C1 segment of cervical spinal cord (tissue), 14 donors: Measurements from ENCODE around the gene RIN2.
A peak's percentile ranks its signal among the peaks of the same experiment; 100 is the strongest.
"Not testable (repeated sequence)": the region's sequence is repeated elsewhere in the genome, so short reads cannot be mapped to it uniquely, and the experiment has no call there.

Experiments used
- DNase-seq, 14 donors: peaks; one replicate each; lab custom pipeline; 2025; lab: John Stamatoyannopoulos, UW

The RIN2 gene

DNA sequence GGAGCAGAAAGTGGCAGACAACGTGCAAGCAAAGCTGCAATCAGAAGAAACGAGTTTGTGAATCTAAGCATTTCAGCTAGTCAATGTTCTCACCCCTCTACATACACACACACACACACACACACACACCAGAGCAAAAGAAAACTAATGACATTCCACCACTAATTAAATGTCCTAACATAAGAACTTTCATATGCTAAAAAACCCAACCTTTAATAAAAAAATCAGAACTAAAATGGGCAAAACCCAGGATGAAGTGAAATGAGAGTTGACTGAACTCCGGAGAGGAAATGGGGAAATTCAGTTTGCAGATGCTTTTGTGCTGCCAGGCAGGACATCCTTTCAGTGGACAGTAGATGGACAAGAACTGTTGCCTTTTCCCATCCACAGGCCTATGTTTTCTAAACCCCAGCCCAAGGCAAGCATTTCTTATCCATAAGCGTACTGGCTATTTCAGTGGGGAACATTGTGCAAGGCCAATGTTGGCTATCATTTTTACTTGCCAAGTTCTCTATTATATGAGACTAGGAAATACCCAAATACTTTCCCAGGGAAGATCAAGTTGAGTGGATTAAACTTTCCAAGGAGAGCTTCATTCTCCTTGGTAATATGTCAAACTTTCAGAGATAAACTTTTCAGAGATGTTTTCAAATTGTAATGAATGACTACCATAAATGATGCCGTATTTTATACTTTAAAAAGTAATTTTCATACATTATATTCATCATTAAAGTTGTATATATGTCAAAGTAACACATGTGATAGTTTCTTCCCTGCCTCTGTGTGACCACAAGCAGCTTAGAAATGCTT, 27.3 kb downstream of the RIN2 start:
- DNase-seq = peak in 2 of 14 donors; percentile 36 to 46

DNA sequence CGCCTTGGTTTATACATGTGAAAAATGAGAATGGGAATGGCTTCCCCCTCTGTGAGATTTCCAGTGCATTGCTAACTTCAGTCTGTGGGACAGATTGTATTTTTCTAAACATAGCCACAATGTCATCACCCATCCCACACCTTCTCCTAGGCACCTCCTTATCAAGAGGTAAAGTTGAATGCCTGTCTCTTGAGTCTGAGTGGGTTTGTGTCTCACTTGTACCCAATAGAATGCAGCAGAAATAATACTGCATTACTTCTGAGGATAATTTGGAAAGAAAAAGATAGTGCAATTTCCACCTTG, 27.9 kb downstream of the RIN2 start:
- no peak for DNase-seq

DNA sequence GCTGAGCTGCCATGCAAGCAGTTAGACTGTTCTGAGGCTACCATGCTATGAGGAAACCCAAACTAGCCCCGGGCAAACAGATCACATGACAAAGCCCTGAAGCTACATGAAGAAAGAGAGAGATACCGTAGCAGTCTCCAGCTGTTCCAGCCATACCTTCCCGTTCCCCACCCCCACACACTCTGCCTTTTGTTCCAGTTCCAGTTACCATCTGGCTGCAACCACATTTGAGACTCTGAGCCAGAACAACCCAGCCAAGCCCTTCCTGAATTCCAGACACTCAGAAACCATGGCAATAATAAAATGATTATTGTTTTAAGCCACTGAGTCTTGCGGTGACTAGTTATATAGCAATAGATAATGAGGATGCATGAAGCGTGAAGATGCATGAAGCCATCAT, 28.3 kb downstream of the RIN2 start:
- DNase-seq = peak in 2 of 14 donors; percentile 12 to 25

- DNase-seq = no peak
Observed at GRCh38 chr20:19787366-19787765, 29.3 kb downstream of the RIN2 start.

- DNase-seq = no peak
Observed at GRCh38 chr20:19789009-19789408, 31.0 kb downstream of the RIN2 start.

GRCh38 chr20:19789446-19789845, 31.4 kb downstream of the RIN2 start:
- no peak for DNase-seq

GRCh38 chr20:19791887-19792286, 33.8 kb downstream of the RIN2 start:
- no peak for DNase-seq

DNA sequence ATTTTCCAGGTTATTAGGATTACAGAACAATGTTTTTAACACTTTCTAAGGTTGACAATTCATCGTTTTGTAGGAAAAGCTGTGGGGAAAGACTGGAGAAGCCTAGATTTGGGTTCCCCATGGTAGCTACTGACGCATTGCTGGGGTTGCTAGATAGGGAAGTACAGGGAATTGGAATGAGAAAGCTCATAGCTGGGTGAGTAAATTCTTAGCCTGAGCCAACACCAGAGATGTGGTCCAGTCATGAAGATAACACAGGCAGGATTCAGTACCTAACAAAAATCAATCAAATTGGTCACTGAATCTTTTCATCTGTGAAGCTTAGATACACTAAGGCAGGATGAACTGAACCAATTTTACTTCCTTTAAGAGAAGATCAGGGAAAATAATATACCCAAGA, 35.7 kb downstream of the RIN2 start:
- no peak for DNase-seq

GRCh38 chr20:19794941-19795340, 36.9 kb downstream of the RIN2 start:
- DNase-seq = no peak

- no peak for DNase-seq
Observed at GRCh38 chr20:19799325-19799724, 41.3 kb downstream of the RIN2 start.

DNA sequence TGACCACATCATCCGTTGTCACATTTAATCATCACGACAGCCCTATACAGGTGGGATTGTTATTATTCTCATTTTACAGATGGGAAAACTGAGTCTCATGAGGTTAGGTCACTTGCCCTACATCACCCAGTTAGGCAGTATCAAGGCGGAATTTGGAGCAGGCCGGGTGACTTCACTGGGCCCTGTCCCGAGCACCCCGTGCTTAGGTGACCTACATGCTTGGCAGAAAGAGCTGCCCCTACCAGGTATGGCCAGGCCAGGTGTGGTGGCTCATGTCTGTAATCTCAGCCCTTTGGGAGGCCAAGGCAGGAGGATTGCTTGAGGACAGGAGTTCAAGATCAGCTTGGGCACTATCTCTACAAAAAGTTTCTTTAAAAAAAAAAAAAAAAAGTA, 44.0 kb downstream of the RIN2 start:
- no peak for DNase-seq

- no peak for DNase-seq
Observed at GRCh38 chr20:19802492-19803158, 44.6 kb downstream of the RIN2 start.

DNA sequence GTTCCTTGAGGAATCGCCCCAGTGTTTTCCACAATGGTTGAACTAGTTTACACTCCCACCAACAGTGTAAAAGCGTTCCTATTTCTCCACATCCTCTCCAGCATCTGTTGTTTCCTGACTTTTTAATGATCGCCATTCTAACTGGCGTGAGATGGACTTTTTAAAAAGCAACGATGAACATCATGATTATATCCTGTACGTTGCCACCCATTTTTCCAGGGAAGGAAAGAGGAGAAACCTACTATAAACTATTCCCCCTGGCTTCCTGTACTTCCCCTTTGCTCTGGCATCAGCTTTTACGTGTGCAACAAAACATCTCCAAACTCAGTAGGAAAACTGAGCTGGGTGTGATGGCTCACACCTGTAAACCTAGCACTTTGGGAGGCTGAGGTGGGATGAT, 48.2 kb downstream of the RIN2 start:
- not testable (repeated sequence) for DNase-seq

DNA sequence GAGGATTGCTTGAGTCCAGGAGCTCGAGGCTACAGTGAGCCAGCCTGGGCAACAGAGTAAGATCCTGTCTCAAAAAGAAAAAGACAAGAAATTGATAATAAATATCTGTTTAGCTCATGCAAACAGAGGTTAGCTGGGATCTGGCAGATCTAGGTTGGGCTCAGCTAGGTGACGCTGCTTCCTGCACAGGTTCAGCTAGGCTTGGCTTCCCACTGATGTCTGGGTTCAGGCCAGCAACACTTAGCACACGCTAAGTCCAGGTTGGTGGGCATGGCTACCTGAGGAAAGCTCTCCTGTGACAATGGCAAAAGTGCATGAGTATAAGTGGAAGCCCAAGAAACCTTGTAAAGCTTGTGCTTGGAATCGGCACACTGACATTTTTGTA, 48.7 kb downstream of the RIN2 start:
- DNase-seq = no peak

- DNase-seq = no peak
Observed at GRCh38 chr20:19807191-19807945, 49.3 kb downstream of the RIN2 start.
